H9 (cell line): ENCODE data around the gene PHOX2B. TPM values are rescaled to one million over a fixed set of nuclear protein-coding genes. Genes with fewer than 3 reads are reported as not detected.

Experiments used
- DNase-seq: peaks from one replicate; pipeline ENCODE4 v3.0.0-alpha.2; 2017
- H2AFZ ChIP-seq: one replicate; pipeline ENCODE4 v1.6.1; 2013; ENCODE audit warnings: mild to moderate bottlenecking, low read length, control low read depth, moderate library complexity
- H2AK5ac ChIP-seq: 2 replicates; pipeline ENCODE4 v1.6.1; 2013; ENCODE audit warnings: low read length, control low read depth, mixed read lengths; ENCODE audit not compliant: insufficient read length
- H2BK120ac ChIP-seq: one replicate; pipeline ENCODE4 v1.6.1; 2013; ENCODE audit warnings: low read depth, mild to moderate bottlenecking, low read length, control low read depth, inconsistent platforms; ENCODE audit not compliant: poor library complexity, severe bottlenecking
- H2BK12ac ChIP-seq: 2 replicates; pipeline ENCODE4 v1.6.1; 2013; ENCODE audit warnings: low read length, control low read depth, mixed read lengths, low read depth; ENCODE audit not compliant: insufficient read length
- H2BK15ac ChIP-seq: 2 replicates; pipeline ENCODE4 v1.6.1; 2013; ENCODE audit warnings: low read depth, low read length, control low read depth
- H2BK20ac ChIP-seq: one replicate; pipeline ENCODE4 v1.6.1; 2013; ENCODE audit warnings: low read depth, mild to moderate bottlenecking, low read length, control low read depth, inconsistent platforms; ENCODE audit not compliant: poor library complexity, severe bottlenecking
- H2BK5ac ChIP-seq: 2 replicates; pipeline ENCODE4 v1.6.1; 2013; ENCODE audit warnings: low read length, control low read depth, mixed read lengths; ENCODE audit not compliant: insufficient read length
- H3K14ac ChIP-seq: 2 replicates; pipeline ENCODE4 v1.6.1; 2013; ENCODE audit warnings: low read length, control low read depth; ENCODE audit not compliant: insufficient read depth
- H3K18ac ChIP-seq: 2 replicates; pipeline ENCODE4 v1.6.1; 2013; ENCODE audit warnings: low read depth, mild to moderate bottlenecking, mixed read lengths, low read length, control low read depth; ENCODE audit not compliant: insufficient read length
- H3K23ac ChIP-seq: 2 replicates; pipeline ENCODE4 v1.6.1; 2013; ENCODE audit warnings: low read length, control low read depth, mixed read lengths, low read depth; ENCODE audit not compliant: insufficient read length
- H3K23me2 ChIP-seq: 2 replicates; pipeline ENCODE4 v1.6.1; 2013; ENCODE audit warnings: low read depth, mild to moderate bottlenecking, mixed read lengths, low read length, control low read depth; ENCODE audit not compliant: insufficient read length, poor library complexity, severe bottlenecking
- H3K27ac ChIP-seq: 2 replicates; pipeline ENCODE4 v1.5.1; 2013; ENCODE audit warnings: low read length, control low read depth, mixed read lengths, low read depth; ENCODE audit not compliant: insufficient read length
- H3K27me3 ChIP-seq: 2 replicates; pipeline ENCODE4 v1.6.1; 2013; ENCODE audit warnings: low read length, control low read depth, inconsistent platforms; ENCODE audit not compliant: insufficient read depth
- H3K4ac ChIP-seq: 2 replicates; pipeline ENCODE4 v1.6.1; 2013; ENCODE audit warnings: low read depth, mild to moderate bottlenecking, control low read depth, inconsistent platforms, low read length, moderate library complexity
- H3K4me1 ChIP-seq: 2 replicates; pipeline ENCODE4 v1.6.1; 2013; ENCODE audit warnings: low read length, control low read depth, inconsistent platforms; ENCODE audit not compliant: insufficient read depth
- H3K4me2 ChIP-seq: 2 replicates; pipeline ENCODE4 v1.6.1; 2013; ENCODE audit warnings: low read length, control low read depth, mixed read lengths; ENCODE audit not compliant: insufficient read length, insufficient read depth
- H3K56ac ChIP-seq: 2 replicates; pipeline ENCODE4 v1.6.1; 2013; ENCODE audit warnings: low read depth, mild to moderate bottlenecking, mixed read lengths, low read length, control low read depth; ENCODE audit not compliant: insufficient read length
- H3K79me1 ChIP-seq: 2 replicates; pipeline ENCODE4 v1.6.1; 2013; ENCODE audit warnings: low read depth, mild to moderate bottlenecking, moderate library complexity, low read length, control low read depth, inconsistent platforms; ENCODE audit not compliant: insufficient read depth, poor library complexity, severe bottlenecking
- H3K79me2 ChIP-seq: 2 replicates; pipeline ENCODE4 v1.6.1; 2013; ENCODE audit warnings: low read length, control low read depth, inconsistent platforms; ENCODE audit not compliant: insufficient read depth
- H3K9ac ChIP-seq: 2 replicates; pipeline ENCODE4 v1.6.1; 2013; ENCODE audit warnings: low read length, control low read depth, mixed read lengths; ENCODE audit not compliant: insufficient read length; ENCODE audit errors: extremely low read depth
- H3K9me3 ChIP-seq: one replicate; pipeline ENCODE4 v1.6.1; 2013; ENCODE audit warnings: low read depth, low read length, inconsistent platforms; ENCODE audit not compliant: control insufficient read depth
- H3T11ph ChIP-seq: one replicate; pipeline ENCODE4 v1.6.1; 2013; ENCODE audit warnings: mild to moderate bottlenecking, low read length, control low read depth, inconsistent platforms
- H4K20me1 ChIP-seq: one replicate; pipeline ENCODE4 v1.6.1; 2013; ENCODE audit not compliant: control insufficient read depth, insufficient read length, insufficient read depth
- H4K5ac ChIP-seq: 2 replicates; pipeline ENCODE4 v1.6.1; 2013; ENCODE audit warnings: low read depth, mild to moderate bottlenecking, mixed read lengths, low read length, control low read depth; ENCODE audit not compliant: insufficient read length
- H4K8ac ChIP-seq: replicated peaks from 2 replicates; pipeline ENCODE4 v1.6.1; 2013; ENCODE audit warnings: low read length, control low read depth, mixed read lengths, low read depth; ENCODE audit not compliant: insufficient read length
- H4K91ac ChIP-seq: 2 replicates; pipeline ENCODE4 v1.6.1; 2013; ENCODE audit warnings: low read depth, mild to moderate bottlenecking, moderate library complexity, mixed read lengths, low read length, control low read depth; ENCODE audit not compliant: insufficient read length
- H3K27ac Mint-ChIP-seq, 3 experiments: 2 replicates in 2 of 3; 3 replicates in 1 of 3; pipeline ENCODE4 v1.8.0; 2020 to 2021; ENCODE audit warnings: mixed read lengths in 3 of 3, mild to moderate bottlenecking in 1 of 3, moderate library complexity in 1 of 3
- H3K27me3 Mint-ChIP-seq: 2 replicates; pipeline ENCODE4 v1.8.0; 2021; ENCODE audit warnings: low read depth, mild to moderate bottlenecking, moderate library complexity, mixed read lengths
- H3K36me3 Mint-ChIP-seq, 3 experiments: 2 replicates in 2 of 3; 3 replicates in 1 of 3; pipeline ENCODE4 v1.8.0; 2020 to 2021; ENCODE audit warnings: low read depth in 3 of 3, mixed read lengths in 3 of 3; ENCODE audit not compliant: insufficient read depth in 1 of 3
- H3K4me1 Mint-ChIP-seq, 2 experiments: 2 replicates each; pipeline ENCODE4 v1.8.0; 2020; ENCODE audit warnings: mixed read lengths in 2 of 2
- H3K4me3 Mint-ChIP-seq, 2 experiments: 2 replicates in 1 of 2; 3 replicates in 1 of 2; pipeline ENCODE4 v1.8.0; 2020 to 2021; ENCODE audit warnings: mild to moderate bottlenecking in 2 of 2, mixed read lengths in 2 of 2, moderate library complexity in 1 of 2
- H3K9me3 Mint-ChIP-seq, 2 experiments: 2 replicates in 1 of 2; 3 replicates in 1 of 2; pipeline ENCODE4 v1.8.0; 2020; ENCODE audit warnings: mild to moderate bottlenecking in 2 of 2, mixed read lengths in 2 of 2, moderate library complexity in 1 of 2
- WGBS: extraction: QIAGEN DNeasy Blood & Tissue Kit; methylation state at CpG from one replicate; pipeline ENCODE4 v1.1.7; 2013; ENCODE audit warnings: missing lambda C conversion rate, low lambda C conversion rate, mixed read lengths; ENCODE audit not compliant: insufficient read length; ENCODE audit errors: extremely low coverage; 5-methylcytosine and 5-hydroxymethylcytosine counted together
- total RNA-seq: library from RNA; stranded (reverse); gene quantifications from 2 replicates; pipeline ENCODE4 v1.2.1, GENCODE V29; 2021
- TF ChIP-seq, protein P1 (sequence below): fragments of 200-600 bp; sonication (generic); conservative IDR thresholded peaks from 3 replicates; pipeline ENCODE4 v1.8.0; 2021; ENCODE audit warnings: antibody characterized with exemption, mild to moderate bottlenecking

The PHOX2B gene
- total RNA-seq, 1 experiment from 2014 or later = not detected

DNA sequence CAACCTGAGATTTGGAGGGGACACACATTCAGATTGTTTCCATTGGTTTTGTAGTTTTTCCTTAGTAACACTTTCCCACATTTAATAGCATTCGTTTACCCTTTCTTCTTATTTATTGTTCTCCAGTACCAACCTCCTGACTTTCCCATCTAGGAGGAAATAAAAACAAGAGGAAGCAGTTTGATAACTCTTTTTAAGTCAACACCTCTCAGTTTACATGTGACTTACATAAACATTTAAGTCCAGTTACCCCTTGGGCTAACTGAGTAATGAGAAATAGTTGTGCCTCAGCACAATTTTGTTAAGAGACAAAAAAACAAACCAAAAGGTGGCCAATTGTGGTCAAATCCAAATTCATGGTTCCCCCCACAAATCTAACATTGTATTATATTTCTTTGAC lies 34.8 kb downstream of the PHOX2B start:
- no peak overlapping the region for H3K4me2 ChIP-seq
- H2BK5ac ChIP-seq = no peak overlapping the region
- WGBS = no CpG with 5 or more reads among the region's 1 CpG
- H3K9ac ChIP-seq = no peak overlapping the region
- H2AFZ ChIP-seq = no peak overlapping the region
- H3K79me2 ChIP-seq = no peaks in the 10 kb centered on the region
- Mint-ChIP-seq H3K27ac (no peak overlapping the region), H3K27me3 (peaks cover 26% of the 10 kb centered on the region), H3K9me3 (no peaks in the 10 kb centered on the region), H3K4me3 (no peak overlapping the region), H3K4me1 (no peaks in the 10 kb centered on the region), H3K36me3 (no peaks in the 10 kb centered on the region)
- H3K27ac ChIP-seq = no peak overlapping the region
- H4K8ac ChIP-seq = no peak overlapping the region
- H4K91ac ChIP-seq = no peak overlapping the region
- no peak overlapping the region for H3K56ac ChIP-seq
- H3K4me1 ChIP-seq = no peaks in the 10 kb centered on the region
- no peak overlapping the region for H2BK20ac ChIP-seq
- H3T11ph ChIP-seq = no peak overlapping the region
- H3K14ac ChIP-seq = no peak overlapping the region
- no peak overlapping the region for H2BK12ac ChIP-seq
- no peak overlapping the region for H2BK15ac ChIP-seq
- no peak overlapping the region for H3K23ac ChIP-seq
- no peaks in the 10 kb centered on the region for H3K9me3 ChIP-seq
- TF ChIP-seq, protein P1, sequence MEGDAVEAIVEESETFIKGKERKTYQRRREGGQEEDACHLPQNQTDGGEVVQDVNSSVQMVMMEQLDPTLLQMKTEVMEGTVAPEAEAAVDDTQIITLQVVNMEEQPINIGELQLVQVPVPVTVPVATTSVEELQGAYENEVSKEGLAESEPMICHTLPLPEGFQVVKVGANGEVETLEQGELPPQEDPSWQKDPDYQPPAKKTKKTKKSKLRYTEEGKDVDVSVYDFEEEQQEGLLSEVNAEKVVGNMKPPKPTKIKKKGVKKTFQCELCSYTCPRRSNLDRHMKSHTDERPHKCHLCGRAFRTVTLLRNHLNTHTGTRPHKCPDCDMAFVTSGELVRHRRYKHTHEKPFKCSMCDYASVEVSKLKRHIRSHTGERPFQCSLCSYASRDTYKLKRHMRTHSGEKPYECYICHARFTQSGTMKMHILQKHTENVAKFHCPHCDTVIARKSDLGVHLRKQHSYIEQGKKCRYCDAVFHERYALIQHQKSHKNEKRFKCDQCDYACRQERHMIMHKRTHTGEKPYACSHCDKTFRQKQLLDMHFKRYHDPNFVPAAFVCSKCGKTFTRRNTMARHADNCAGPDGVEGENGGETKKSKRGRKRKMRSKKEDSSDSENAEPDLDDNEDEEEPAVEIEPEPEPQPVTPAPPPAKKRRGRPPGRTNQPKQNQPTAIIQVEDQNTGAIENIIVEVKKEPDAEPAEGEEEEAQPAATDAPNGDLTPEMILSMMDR = no peak
- no peak overlapping the region for H2AK5ac ChIP-seq
- no peak overlapping the region for H4K5ac ChIP-seq
- H2BK120ac ChIP-seq = no peak overlapping the region
- no peaks in the 10 kb centered on the region for H3K79me1 ChIP-seq
- no peak overlapping the region for H3K18ac ChIP-seq
- DNase-seq = no peak
- no peaks in the 10 kb centered on the region; the same call in 1 of the 2 replicates for H3K27me3 ChIP-seq
- no peaks in the 10 kb centered on the region for H4K20me1 ChIP-seq
- H3K23me2 ChIP-seq = no peaks in the 10 kb centered on the region
- no peak overlapping the region for H3K4ac ChIP-seq
